ENCODE results near the gene CMSS1. TPM values are rescaled to one million over a fixed set of nuclear protein-coding genes. Genes with fewer than 3 reads are reported as not detected.
A peak's percentile ranks its signal among the peaks of the same experiment; 100 is the strongest.

The CMSS1 gene
- total RNA-seq, 1 donor: 27.8 TPM

DNA sequence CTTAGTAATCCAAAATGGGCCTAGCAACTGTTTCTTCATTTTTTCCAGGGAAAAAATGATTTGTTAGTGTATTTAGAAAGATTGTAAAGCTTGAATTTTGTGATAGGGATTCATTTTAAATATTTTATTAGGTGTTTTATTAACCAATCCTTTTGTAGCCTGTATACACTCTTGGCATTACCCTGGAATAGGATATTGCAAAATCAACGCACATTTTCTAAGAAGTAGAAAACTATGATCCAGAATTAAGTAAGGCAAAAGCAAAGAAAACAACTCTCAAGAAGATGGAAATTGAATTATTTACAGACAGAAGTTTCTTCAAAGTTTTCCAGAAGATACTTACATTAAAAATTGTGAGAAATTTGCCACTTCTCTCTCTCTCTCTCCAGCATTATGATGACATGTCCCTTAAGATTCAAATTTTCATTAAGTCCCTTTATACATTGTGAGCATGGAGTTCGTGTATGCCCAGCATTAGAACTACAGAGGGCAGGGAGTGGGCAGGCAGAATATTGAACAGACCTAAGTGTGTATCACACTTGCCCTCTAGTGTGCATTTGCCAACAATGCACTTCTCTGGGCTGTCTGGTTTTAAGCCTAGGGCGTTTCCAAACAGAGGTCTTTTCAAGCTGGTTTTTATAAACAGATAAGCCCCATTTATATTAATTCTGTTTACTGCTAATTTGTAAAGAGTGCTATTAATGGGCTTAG, 28.5 kb upstream of the CMSS1 start:
- no peak overlapping the region for H3K4me3 ChIP-seq (ENCODE audit: low read depth, low read length)
- TF ChIP-seq, protein P1, sequence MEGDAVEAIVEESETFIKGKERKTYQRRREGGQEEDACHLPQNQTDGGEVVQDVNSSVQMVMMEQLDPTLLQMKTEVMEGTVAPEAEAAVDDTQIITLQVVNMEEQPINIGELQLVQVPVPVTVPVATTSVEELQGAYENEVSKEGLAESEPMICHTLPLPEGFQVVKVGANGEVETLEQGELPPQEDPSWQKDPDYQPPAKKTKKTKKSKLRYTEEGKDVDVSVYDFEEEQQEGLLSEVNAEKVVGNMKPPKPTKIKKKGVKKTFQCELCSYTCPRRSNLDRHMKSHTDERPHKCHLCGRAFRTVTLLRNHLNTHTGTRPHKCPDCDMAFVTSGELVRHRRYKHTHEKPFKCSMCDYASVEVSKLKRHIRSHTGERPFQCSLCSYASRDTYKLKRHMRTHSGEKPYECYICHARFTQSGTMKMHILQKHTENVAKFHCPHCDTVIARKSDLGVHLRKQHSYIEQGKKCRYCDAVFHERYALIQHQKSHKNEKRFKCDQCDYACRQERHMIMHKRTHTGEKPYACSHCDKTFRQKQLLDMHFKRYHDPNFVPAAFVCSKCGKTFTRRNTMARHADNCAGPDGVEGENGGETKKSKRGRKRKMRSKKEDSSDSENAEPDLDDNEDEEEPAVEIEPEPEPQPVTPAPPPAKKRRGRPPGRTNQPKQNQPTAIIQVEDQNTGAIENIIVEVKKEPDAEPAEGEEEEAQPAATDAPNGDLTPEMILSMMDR (IDR thresholded peaks at IDR 0.05; ENCODE audit: insufficient read depth, low read length): peak; percentile 85

DNA sequence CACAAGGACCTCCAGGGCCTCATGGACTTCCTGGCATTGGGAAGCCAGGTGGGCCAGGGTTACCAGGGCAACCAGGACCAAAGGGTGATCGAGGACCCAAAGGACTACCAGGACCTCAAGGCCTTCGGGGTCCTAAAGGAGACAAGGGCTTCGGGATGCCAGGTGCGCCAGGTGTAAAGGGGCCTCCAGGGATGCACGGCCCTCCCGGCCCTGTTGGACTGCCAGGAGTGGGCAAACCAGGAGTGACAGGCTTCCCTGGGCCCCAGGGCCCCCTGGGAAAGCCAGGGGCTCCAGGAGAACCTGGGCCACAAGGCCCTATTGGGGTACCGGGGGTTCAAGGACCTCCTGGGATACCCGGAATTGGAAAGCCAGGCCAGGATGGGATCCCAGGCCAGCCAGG, 23.2 kb upstream of the CMSS1 start:
- no peak for DNase-seq (ENCODE audit: low read depth)
- H3K4me3 ChIP-seq (ENCODE audit: low read depth, low read length): no peak overlapping the region
- TF ChIP-seq, protein P1 (IDR thresholded peaks at IDR 0.05; ENCODE audit: insufficient read depth, low read length): no peak

More for the DNA sequence above, 28.5 kb upstream of the CMSS1 start:
- DNase-seq (ENCODE audit: low read depth): peak; percentile 82

DNA sequence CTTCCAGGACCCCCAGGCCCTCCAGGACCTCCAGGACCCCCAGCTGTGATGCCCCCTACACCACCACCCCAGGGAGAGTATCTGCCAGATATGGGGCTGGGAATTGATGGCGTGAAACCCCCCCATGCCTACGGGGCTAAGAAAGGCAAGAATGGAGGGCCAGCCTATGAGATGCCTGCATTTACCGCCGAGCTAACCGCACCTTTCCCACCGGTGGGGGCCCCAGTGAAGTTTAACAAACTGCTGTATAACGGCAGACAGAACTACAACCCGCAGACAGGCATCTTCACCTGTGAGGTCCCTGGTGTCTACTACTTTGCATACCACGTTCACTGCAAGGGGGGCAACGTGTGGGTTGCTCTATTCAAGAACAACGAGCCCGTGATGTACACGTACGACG, 22.1 kb upstream of the CMSS1 start:
- no peak for DNase-seq (ENCODE audit: low read depth)
- TF ChIP-seq, protein P1 (IDR thresholded peaks at IDR 0.05; ENCODE audit: insufficient read depth, low read length): no peak
- H3K4me3 ChIP-seq (ENCODE audit: low read depth, low read length): no peak overlapping the region

DNA sequence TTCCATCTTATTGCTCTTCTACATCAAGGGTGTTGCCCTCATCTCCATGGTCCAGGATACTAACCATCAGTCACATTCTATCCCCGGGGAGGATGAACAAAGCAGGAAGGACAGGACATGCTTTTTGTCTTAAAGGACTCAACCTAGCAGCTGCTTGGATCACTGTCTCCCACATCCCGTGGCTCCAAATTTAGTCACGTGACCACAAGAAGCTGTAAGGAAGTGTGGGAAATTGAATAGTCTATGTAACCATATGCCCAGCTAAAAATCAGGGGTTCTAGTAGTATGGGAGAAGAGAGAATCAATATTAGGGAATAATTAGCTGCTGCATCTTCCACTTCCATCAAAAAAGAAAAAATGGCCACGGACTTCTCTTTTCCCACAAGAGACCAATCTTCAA, 18.2 kb upstream of the CMSS1 start:
- DNase-seq (ENCODE audit: low read depth): no peak
- no peak overlapping the region for H3K4me3 ChIP-seq (ENCODE audit: low read depth, low read length)
- TF ChIP-seq, protein P1 (IDR thresholded peaks at IDR 0.05; ENCODE audit: insufficient read depth, low read length): no peak

DNA sequence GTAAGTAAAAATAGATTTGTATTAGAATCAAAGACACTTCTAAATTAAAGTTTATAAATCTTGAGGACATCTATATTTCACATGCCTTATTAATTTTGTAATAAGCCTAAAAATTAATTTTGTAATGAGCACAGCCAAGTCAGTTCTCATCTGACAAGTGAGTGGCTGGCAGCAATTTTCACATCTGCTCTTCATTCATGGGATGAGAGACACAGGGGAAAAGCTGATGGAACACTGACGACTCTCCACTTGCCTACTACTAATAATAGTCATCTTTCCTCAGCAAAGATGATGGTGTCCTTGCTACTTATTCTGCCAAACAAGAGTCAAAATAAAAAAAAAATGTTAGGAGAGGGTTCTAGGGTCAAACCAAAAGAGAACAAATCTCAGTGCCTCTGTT, 14.4 kb upstream of the CMSS1 start:
- TF ChIP-seq, protein P1 (IDR thresholded peaks at IDR 0.05; ENCODE audit: insufficient read depth, low read length): no peak
- DNase-seq (ENCODE audit: low read depth): no peak

DNA sequence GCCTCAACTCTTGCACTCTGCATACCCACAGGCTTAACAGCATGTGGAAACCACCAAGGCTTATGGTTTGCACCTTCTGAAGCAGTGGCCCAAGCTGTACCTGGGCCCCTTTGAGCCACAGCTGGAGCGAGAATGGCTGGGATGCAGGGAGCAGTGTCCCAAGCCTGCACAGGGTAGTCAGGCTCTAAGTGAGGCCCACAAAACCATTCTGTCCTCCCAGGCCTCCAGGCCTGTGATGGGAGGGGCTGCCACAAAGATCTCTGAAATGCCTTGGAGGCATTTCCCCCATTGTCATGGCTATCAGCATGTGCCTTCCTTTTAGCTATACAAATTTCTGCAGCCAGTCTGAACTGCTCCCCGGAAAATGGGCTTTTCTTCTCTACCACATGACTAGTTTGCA, 12.5 kb upstream of the CMSS1 start:
- no peak for DNase-seq (ENCODE audit: low read depth)
- TF ChIP-seq, protein P1 (IDR thresholded peaks at IDR 0.05; ENCODE audit: insufficient read depth, low read length): no peak
- no peak overlapping the region for H3K4me3 ChIP-seq (ENCODE audit: low read depth, low read length)

More for the DNA sequence above, 14.4 kb upstream of the CMSS1 start:
- no peak overlapping the region for H3K4me3 ChIP-seq (ENCODE audit: low read depth, low read length)
